Astrocyte of the cerebellum (primary cell): ENCODE results near the gene VSIG10L2.
A peak's percentile ranks its signal among the peaks of the same experiment; 100 is the strongest.
"Not testable (repeated sequence)": the region's sequence is repeated elsewhere in the genome, so short reads cannot be mapped to it uniquely, and the experiment has no call there.

Experiments
- DNase-seq: peaks from one replicate; pipeline ENCODE4 v3.0.0-alpha.2; 2011; ENCODE audit warnings: low read depth
- H3K4me3 ChIP-seq: 2 replicates; pipeline ENCODE4 v1.5.1; 2011; ENCODE audit warnings: mild to moderate bottlenecking, low read depth, low read length, moderate library complexity
- in situ Hi-C: cut with HindIII; loops from 2 replicates; pipeline ENCODE4 v1.10.0; 2017; ENCODE audit warnings: low sequenced_read_pairs
- TF ChIP-seq, protein P1 (sequence below): IDR thresholded peaks from 2 replicates; pipeline ENCODE4 v1.5.1; 2012; ENCODE audit warnings: low read length, low read depth, moderate library complexity, mild to moderate bottlenecking; ENCODE audit errors: missing control alignments

VSIG10L2 gene

DNA sequence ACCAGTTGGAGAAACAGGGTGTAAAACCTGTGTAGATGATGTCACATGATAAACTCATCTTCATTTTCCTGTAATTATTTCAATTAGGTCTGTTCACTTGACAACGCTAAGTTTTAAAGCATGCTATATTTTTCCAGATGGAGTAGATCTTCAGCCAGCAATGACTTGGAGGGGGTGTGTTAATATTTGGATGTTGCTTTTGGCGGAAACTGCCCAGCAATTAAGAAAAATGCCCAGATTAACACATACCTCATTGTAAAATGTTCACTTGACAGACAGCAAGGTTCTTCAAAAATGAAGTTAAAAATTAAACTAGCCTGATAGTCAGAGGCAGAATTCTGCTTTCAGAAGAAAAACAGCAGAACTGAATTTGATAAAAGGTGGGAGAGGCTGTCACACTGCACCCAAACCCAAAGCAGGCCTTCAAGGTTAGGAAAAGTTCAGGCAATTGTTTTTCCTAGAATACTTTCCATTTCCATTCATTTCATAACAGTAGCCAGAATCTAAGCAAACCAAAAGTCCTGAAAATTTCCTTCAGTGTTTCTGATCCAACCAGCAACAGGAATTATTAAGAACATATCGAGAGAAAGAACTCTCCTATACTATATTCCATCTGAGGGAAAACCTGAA is 33.0 kb downstream of the VSIG10L2 start:
- H3K4me3 ChIP-seq = no peak overlapping the region
- in situ Hi-C loops = no loop called here
- TF ChIP-seq, protein P1, sequence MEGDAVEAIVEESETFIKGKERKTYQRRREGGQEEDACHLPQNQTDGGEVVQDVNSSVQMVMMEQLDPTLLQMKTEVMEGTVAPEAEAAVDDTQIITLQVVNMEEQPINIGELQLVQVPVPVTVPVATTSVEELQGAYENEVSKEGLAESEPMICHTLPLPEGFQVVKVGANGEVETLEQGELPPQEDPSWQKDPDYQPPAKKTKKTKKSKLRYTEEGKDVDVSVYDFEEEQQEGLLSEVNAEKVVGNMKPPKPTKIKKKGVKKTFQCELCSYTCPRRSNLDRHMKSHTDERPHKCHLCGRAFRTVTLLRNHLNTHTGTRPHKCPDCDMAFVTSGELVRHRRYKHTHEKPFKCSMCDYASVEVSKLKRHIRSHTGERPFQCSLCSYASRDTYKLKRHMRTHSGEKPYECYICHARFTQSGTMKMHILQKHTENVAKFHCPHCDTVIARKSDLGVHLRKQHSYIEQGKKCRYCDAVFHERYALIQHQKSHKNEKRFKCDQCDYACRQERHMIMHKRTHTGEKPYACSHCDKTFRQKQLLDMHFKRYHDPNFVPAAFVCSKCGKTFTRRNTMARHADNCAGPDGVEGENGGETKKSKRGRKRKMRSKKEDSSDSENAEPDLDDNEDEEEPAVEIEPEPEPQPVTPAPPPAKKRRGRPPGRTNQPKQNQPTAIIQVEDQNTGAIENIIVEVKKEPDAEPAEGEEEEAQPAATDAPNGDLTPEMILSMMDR = no peak
- DNase-seq = no peak

GRCh38 chr11:125979511-125979910 is 33.7 kb downstream of the VSIG10L2 start:
- H3K4me3 ChIP-seq = no peak overlapping the region
- TF ChIP-seq, protein P1 = no peak
- no peak for DNase-seq
- in situ Hi-C loops = no loop called here

- DNase-seq = no peak
- in situ Hi-C loops = no loop called here
- TF ChIP-seq, protein P1 = no peak
- H3K4me3 ChIP-seq = no peak overlapping the region
Observed at GRCh38 chr11:125980436-125980835, 34.6 kb downstream of the VSIG10L2 start.

DNA sequence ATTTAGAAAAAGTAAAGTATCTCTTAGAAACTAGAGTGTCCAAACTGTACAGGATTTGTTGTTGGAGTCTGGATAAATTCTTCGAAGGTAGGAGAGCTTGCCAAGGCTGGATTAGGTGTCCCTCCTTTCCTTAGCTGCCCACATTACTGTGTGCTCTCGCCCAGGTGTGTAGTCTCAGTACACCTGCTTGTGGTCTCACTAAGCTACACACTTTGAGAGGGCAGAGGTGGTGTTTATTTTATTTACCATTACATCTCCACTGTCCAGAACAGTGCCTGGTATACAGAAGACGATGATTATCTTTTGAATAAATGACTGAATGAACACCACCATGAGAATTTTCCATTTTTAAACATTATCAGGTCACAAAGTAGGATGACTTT is 36.5 kb downstream of the VSIG10L2 start:
- TF ChIP-seq, protein P1 = no peak
- in situ Hi-C loops = no loop called here
- no peak for DNase-seq
- H3K4me3 ChIP-seq = no peak overlapping the region

DNA sequence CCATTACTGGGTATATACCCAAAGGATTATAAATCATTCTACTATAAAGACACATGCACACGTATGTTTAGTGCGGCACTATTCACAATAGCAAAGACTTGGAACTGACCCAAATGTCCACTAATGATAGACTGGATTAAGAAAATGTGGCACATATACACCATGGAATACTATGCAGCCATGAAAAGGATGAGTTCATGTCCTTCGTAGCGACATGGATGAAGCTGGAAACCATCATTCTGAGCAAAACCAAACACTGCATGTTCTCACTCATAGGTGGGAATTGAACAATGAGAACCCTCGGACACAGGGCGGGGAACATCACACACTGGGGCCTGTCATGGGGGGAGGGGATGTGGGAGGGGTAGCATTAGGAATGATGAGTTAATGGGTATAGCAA is 40.1 kb downstream of the VSIG10L2 start:
- DNase-seq, in situ Hi-C loops, H3K4me3 ChIP-seq: not testable (repeated sequence)

DNA sequence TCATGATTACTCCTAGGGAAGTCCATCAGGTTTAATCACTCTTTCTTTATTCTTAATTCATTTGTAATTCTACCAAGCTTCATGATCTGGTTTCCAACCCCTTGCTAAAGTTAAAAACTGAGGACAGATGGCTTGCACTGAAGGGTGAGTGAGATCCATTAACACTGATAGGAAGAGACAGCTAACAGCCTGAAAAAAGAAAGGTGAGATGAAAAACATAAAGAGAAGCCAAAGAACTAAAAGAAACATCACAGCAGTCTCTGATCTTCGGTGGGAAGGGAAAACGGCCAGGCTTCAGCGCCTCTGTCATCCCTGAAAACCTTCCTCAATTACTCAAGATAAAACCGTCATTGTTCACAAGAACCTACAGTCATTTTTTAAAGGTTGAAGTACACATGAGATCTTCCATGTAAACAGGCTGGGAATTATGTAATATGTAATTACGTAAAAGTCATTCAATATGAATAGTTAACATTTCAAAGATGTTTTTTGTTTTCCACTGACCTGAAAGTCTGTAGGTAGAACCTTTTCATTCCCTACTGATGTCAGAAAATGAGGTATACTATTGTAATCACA is 41.3 kb downstream of the VSIG10L2 start:
- no peak for DNase-seq
- TF ChIP-seq, protein P1 = no peak
- no peak overlapping the region for H3K4me3 ChIP-seq
- in situ Hi-C loops = no loop called here

GRCh38 chr11:125990244-125990643 is 44.4 kb downstream of the VSIG10L2 start:
- no peak overlapping the region for H3K4me3 ChIP-seq
- in situ Hi-C loops = no loop called here
- TF ChIP-seq, protein P1 = no peak
- peak; percentile 59 for DNase-seq
